WI38 (cell line): ENCODE results near the gene RPAP2.

Experiments
- H3K4me3 ChIP-seq: 2 replicates; pipeline ENCODE4 v1.5.1; 2011; ENCODE audit warnings: low read depth, mild to moderate bottlenecking, control low read depth, low read length
- CTCF ChIP-seq: IDR thresholded peaks from 2 replicates; pipeline ENCODE4 v1.5.1; 2012; ENCODE audit warnings: low read depth, mild to moderate bottlenecking, control low read depth, low read length

RPAP2 gene

GRCh38 chr1:92441697-92442342 lies 143.0 kb downstream of the RPAP2 start:
- TF ChIP-seq CTCF = no peak
- no peak overlapping the region for H3K4me3 ChIP-seq

GRCh38 chr1:92442351-92442750 lies 143.5 kb downstream of the RPAP2 start:
- no peak for TF ChIP-seq CTCF
- no peak overlapping the region for H3K4me3 ChIP-seq

- no peak overlapping the region for H3K4me3 ChIP-seq
- TF ChIP-seq CTCF = no peak
Measured at GRCh38 chr1:92443893-92444292, 145.0 kb downstream of the RPAP2 start.

GRCh38 chr1:92444351-92444750 lies 145.5 kb downstream of the RPAP2 start:
- no peak overlapping the region for H3K4me3 ChIP-seq
- TF ChIP-seq CTCF = no peak

GRCh38 chr1:92445865-92446264 lies 147.0 kb downstream of the RPAP2 start:
- TF ChIP-seq CTCF = no peak
- no peak overlapping the region for H3K4me3 ChIP-seq

- TF ChIP-seq CTCF = no peak
- H3K4me3 ChIP-seq = no peak overlapping the region
Measured at GRCh38 chr1:92446546-92446945, 147.7 kb downstream of the RPAP2 start.

- H3K4me3 ChIP-seq = no peak overlapping the region
- TF ChIP-seq CTCF = no peak
Measured at GRCh38 chr1:92447033-92447681, 148.3 kb downstream of the RPAP2 start.
